ENCODE data around the gene MPST. TPM values are rescaled to one million over a fixed set of nuclear protein-coding genes. Genes with fewer than 3 reads are reported as not detected.
A peak's percentile ranks its signal among the peaks of the same experiment; 100 is the strongest.

The MPST gene
- total RNA-seq, 2 experiments from 2014 or later, result 8.5 to 9.1 TPM

GRCh38 chr22:37051391-37052385, 32.1 kb downstream of the MPST start, which contains the start of gene KCTD17:
KCTD17 (plus strand) TSS chr22:37051742; CDS start chr22:37051761, 19 bp downstream.
- POLR2A ChIA-PET, result interaction anchor here (0.8 to 1.4 kb wide), 9 partner anchors 9 to 126 kb away, joined by 3 to 4 read pairs (median 3); no protein-coding TSS in a partner anchor
- CTCF ChIA-PET, result interaction anchor here (1.0 to 3.8 kb wide), 4 partner anchors 9 to 148 kb away, joined by 3 to 18 read pairs (median 4); no protein-coding TSS in a partner anchor
- peak; percentile 99 for ATAC-seq
- TF ChIP-seq, protein P1, sequence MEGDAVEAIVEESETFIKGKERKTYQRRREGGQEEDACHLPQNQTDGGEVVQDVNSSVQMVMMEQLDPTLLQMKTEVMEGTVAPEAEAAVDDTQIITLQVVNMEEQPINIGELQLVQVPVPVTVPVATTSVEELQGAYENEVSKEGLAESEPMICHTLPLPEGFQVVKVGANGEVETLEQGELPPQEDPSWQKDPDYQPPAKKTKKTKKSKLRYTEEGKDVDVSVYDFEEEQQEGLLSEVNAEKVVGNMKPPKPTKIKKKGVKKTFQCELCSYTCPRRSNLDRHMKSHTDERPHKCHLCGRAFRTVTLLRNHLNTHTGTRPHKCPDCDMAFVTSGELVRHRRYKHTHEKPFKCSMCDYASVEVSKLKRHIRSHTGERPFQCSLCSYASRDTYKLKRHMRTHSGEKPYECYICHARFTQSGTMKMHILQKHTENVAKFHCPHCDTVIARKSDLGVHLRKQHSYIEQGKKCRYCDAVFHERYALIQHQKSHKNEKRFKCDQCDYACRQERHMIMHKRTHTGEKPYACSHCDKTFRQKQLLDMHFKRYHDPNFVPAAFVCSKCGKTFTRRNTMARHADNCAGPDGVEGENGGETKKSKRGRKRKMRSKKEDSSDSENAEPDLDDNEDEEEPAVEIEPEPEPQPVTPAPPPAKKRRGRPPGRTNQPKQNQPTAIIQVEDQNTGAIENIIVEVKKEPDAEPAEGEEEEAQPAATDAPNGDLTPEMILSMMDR (IDR thresholded peaks at IDR 0.05), result no peak
- peak within 1 kb of the TSS; percentile 38 for H3K27ac Mint-ChIP-seq
- peak within 1 kb of the TSS; percentile 79 for H3K4me3 Mint-ChIP-seq
- intact Hi-C loops (cut with micrococcal nuclease), result no loop called here
- H3K27me3 Mint-ChIP-seq, result no peaks in the 10 kb centered on the region
- peaks cover 14% of the 10 kb centered on the region for H3K4me1 Mint-ChIP-seq (ENCODE audit: low read depth)
- H3K9me3 Mint-ChIP-seq, result no peaks in the 10 kb centered on the region
- peak; percentile 84 for DNase-seq
- H3K36me3 Mint-ChIP-seq (ENCODE audit: low read depth), result peaks cover 4% of the 10 kb centered on the region

DNA sequence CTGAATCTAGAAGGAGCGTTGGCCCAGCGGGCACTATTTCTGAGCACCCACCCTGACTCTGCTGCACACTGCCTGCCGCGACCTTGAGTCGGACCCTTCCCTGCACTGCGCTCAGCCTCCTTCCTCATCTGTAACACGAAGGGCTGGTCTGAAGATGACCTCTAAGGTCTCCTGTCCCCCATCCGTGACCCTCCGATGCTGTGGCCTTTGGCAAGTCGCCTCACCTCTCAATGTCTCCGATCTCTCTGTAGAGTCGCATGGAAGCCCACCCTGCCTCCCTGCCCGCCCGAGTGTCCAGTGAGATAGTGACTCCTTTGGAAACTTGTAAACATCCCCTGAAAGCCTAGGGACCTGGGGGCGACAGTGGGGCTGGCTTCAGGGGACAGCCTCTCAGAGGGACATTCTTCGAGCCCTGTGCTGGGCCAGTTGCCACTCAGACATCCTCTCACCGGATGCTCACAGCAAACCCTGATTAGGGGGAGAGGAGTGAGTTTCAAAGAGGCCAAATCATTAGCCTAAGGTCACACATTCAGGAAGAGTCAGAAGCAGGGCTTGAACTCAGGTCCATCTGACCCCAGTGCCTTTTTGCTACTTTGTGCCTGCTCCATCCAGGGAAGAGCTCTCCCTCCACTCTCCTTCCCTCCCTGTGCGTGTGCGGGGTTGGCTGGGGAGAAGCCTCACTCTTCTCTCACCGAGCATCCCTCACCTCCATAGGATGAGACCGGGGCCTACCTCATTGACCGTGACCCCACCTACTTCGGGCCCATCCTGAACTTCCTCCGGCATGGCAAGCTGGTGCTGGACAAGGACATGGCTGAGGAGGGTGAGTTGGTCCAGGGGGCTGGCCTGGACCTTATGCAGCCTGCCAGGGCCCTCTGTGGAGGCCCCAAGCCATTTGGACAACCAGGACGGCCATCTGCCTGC, 33.1 kb downstream of the MPST start:
- TF ChIP-seq, protein P1 (IDR thresholded peaks at IDR 0.05), result no peak
- Mint-ChIP-seq H3K27ac (peak overlapping the region; percentile 31), H3K36me3 (ENCODE audit: low read depth) (peaks cover 5% of the 10 kb centered on the region), H3K9me3 (no peaks in the 10 kb centered on the region), H3K27me3 (no peaks in the 10 kb centered on the region), H3K4me1 (ENCODE audit: low read depth) (peaks cover 14% of the 10 kb centered on the region), H3K4me3 (peak overlapping the region; percentile 79)
- intact Hi-C loops (cut with micrococcal nuclease), result no loop called here
- DNase-seq (no peak), ATAC-seq (no peak)
- CTCF ChIA-PET, result interaction anchor here (1.1 to 3.8 kb wide), 3 partner anchors 7 to 147 kb away, joined by 3 to 18 read pairs (median 3); no protein-coding TSS in a partner anchor
- POLR2A ChIA-PET, result interaction anchor here (0.8 to 1.6 kb wide), 10 partner anchors 8 to 125 kb away, joined by 3 to 7 read pairs (median 3); partner anchors contain the start of gene IL2RB

DNA sequence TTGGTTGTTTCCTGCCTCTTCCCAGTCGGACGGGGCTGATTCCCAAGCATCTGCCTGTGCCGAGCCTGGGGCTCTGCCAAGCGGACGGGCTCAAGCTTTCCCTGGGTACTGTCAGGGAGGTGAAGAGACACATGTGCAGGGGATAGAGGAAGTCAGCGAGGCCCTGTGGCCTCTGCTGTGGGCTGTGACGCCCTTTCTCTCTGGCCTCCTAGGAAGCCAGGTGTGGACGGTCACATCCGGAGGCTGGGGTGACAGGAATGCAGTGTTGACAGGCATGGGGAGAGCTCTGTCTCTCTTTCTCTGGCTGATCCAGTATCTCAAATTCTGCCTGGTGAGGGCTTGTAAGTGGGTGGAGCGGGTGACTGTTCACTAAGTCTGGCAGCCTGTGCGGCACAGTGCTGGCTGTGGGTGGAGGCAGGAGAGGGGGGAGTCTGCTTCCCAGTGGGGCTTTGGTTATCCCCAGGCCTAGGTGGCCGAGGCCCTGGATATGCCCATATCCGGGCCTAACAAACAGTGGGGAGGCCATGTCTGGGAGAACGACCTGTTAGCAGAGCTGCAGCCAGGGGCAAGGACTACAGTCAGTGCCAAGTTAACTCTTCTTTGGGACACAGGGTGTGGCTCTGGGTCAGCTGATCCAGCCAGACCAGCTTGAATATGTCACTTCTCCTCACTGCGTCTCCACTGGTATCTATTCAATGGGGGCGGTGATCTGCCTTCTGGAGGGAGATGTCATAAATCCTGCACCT, 33.9 kb downstream of the MPST start:
- Mint-ChIP-seq H3K27ac (no peak overlapping the region), H3K36me3 (ENCODE audit: low read depth) (peaks cover 7% of the 10 kb centered on the region), H3K4me1 (ENCODE audit: low read depth) (peaks cover 14% of the 10 kb centered on the region), H3K4me3 (peak overlapping the region; percentile 79), H3K27me3 (no peaks in the 10 kb centered on the region), H3K9me3 (no peaks in the 10 kb centered on the region)
- DNase-seq, result no peak
- POLR2A ChIA-PET, result interaction anchor here (1.0 to 1.6 kb wide), 3 partner anchors 13 to 124 kb away, joined by 3 to 7 read pairs (median 5); partner anchors contain the start of gene IL2RB
- no peak for ATAC-seq
- intact Hi-C loops (cut with micrococcal nuclease), result no loop called here
- CTCF ChIA-PET, result interaction anchor here (1.2 kb wide), 1 partner anchor 8 kb away, joined by 3 read pairs; no protein-coding TSS in a partner anchor
- TF ChIP-seq, protein P1 (IDR thresholded peaks at IDR 0.05), result no peak

DNA sequence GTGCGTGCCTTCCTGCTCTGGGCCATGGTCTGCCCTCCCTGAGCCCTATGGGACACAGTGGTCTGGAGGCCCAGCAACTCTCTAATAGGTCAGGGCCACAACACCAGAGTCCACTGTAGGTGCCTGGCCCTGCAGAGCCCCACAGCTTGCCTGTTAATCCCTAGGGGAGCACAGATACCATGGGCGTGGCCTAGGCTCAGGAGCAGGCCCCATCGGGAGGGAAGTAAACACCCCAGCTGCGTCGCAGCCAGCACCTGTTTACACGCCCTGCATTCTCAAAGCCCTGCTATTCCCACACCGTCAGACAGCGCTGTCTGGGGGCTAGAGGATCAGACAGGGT, 34.5 kb downstream of the MPST start:
- H3K4me3 Mint-ChIP-seq, result no peak overlapping the region
- no peak for DNase-seq
- H3K4me1 Mint-ChIP-seq (ENCODE audit: low read depth), result peaks cover 14% of the 10 kb centered on the region
- intact Hi-C loops (cut with micrococcal nuclease), result no loop called here
- TF ChIP-seq, protein P1 (IDR thresholded peaks at IDR 0.05), result no peak
- ChIA-PET POLR2A (interaction anchor here (1.1 to 1.6 kb wide), 2 partner anchors 12 to 140 kb away, joined by 3 to 5 read pairs; no protein-coding TSS in a partner anchor), CTCF (interaction anchor here (1.2 to 1.9 kb wide), 2 partner anchors 8 to 9 kb away, joined by 3 to 16 read pairs; no protein-coding TSS in a partner anchor)
- H3K27ac Mint-ChIP-seq, result no peak overlapping the region
- no peak for ATAC-seq
- H3K36me3 Mint-ChIP-seq (ENCODE audit: low read depth), result peaks cover 7% of the 10 kb centered on the region
- no peaks in the 10 kb centered on the region for H3K9me3 Mint-ChIP-seq
- H3K27me3 Mint-ChIP-seq, result no peaks in the 10 kb centered on the region

All from activated CD8-positive, alpha-beta T cell treated with anti-CD3 and anti-CD28 coated beads for 36 hours (primary cell).